Right atrium auricular region (tissue), 2 donors: Measurements from ENCODE around the gene SERGEF. TPM values are rescaled to one million over a fixed set of nuclear protein-coding genes. Genes with fewer than 3 reads are reported as not detected.
A peak's percentile ranks its signal among the peaks of the same experiment; 100 is the strongest.

Source experiments
- DNase-seq: peaks from one replicate; pipeline ENCODE4 v3.0.0-alpha.2; 2019; ENCODE audit warnings: low spot score
- H3K27ac ChIP-seq, 2 donors: fragments of 200-600 bp; sonication (generic); 1 replicate in 1 of 2; 2 replicates in 1 of 2; pipeline ENCODE4 v1.5.1; 2016 to 2019
- H3K27me3 ChIP-seq, 2 donors: fragments of 200-600 bp; sonication (generic); one replicate each; pipeline versions ENCODE4 v1.5.1 to v1.6.0; 2017 to 2019
- H3K36me3 ChIP-seq: fragments of 200-600 bp; sonication (generic); one replicate; pipeline ENCODE4 v1.5.1; 2016
- H3K4me1 ChIP-seq, 2 donors: fragments of 200-600 bp; sonication (generic); one replicate each; pipeline versions ENCODE4 v1.5.1 to v1.6.0; 2017 to 2019
- H3K4me3 ChIP-seq, 2 donors: fragments of 200-600 bp; sonication (generic); 1 replicate in 1 of 2; 2 replicates in 1 of 2; pipeline ENCODE4 v1.5.1; 2017 to 2019; ENCODE audit warnings: mild to moderate bottlenecking in 1 of 2, moderate library complexity in 1 of 2
- H3K9me3 ChIP-seq, 2 donors: fragments of 200-600 bp; sonication (generic); one replicate each; pipeline ENCODE4 v1.5.1; 2019
- total RNA-seq, 2 donors: library from RNA; depleted of rRNA; stranded (reverse); fragments of >200 nt; gene quantifications; one replicate each; pipeline ENCODE4 v1.1.0, GENCODE V29; 2016
- TF ChIP-seq, protein P1 (sequence below), 2 donors: fragments of 200-600 bp; sonication (generic); IDR thresholded peaks; one replicate each; pipeline ENCODE4 v1.5.1; 2019; ENCODE audit warnings: antibody characterized with exemption in 2 of 2

Gene SERGEF
- total RNA-seq, 2 donors from 2014 or later, result 18.1 to 27.6 TPM

GRCh38 chr11:17976651-17977050 is 36.2 kb downstream of the SERGEF start:
- no peaks in the 10 kb centered on the region for H3K27me3 ChIP-seq
- H3K27ac ChIP-seq, result no peak overlapping the region
- TF ChIP-seq, protein P1, sequence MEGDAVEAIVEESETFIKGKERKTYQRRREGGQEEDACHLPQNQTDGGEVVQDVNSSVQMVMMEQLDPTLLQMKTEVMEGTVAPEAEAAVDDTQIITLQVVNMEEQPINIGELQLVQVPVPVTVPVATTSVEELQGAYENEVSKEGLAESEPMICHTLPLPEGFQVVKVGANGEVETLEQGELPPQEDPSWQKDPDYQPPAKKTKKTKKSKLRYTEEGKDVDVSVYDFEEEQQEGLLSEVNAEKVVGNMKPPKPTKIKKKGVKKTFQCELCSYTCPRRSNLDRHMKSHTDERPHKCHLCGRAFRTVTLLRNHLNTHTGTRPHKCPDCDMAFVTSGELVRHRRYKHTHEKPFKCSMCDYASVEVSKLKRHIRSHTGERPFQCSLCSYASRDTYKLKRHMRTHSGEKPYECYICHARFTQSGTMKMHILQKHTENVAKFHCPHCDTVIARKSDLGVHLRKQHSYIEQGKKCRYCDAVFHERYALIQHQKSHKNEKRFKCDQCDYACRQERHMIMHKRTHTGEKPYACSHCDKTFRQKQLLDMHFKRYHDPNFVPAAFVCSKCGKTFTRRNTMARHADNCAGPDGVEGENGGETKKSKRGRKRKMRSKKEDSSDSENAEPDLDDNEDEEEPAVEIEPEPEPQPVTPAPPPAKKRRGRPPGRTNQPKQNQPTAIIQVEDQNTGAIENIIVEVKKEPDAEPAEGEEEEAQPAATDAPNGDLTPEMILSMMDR (IDR thresholded peaks at IDR 0.05), result no peak

GRCh38 chr11:17974246-17974645 is 38.6 kb downstream of the SERGEF start:
- Histone ChIP-seq H3K36me3 (no peaks in the 10 kb centered on the region), H3K9me3 (no peaks in the 10 kb centered on the region), H3K4me1 (peaks cover 0 to 5% of the 10 kb centered on the region in 2 donors), H3K4me3 (no peak overlapping the region), H3K27me3 (no peaks in the 10 kb centered on the region), H3K27ac (no peak overlapping the region)
- no peak for DNase-seq
- TF ChIP-seq, protein P1 (IDR thresholded peaks at IDR 0.05), result no peak

More at GRCh38 chr11:17976651-17977050, 36.2 kb downstream of the SERGEF start:
- Histone ChIP-seq H3K4me1 (peaks cover 0 to 7% of the 10 kb centered on the region in 2 donors), H3K9me3 (no peaks in the 10 kb centered on the region), H3K4me3 (no peak overlapping the region), H3K36me3 (no peaks in the 10 kb centered on the region)
- DNase-seq, result no peak

DNA sequence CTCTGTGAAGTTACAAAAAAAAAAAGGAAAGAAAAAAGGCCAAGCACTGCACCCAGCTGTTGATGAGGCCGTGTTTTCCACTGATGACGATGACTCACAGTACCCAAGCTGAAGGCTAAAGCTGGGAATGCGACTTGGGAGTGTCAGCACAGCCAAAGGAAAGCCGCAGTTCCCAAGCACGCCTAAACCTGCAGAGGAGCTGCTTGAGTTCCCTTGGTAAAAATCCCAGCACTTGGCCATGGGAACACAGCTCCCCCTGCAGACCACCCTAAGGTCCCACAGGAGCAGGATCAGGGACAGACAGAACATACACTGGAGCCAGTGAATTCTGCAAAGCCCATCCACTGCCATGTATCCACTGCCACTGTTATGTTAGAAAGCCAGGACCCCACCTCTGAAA is 39.9 kb downstream of the SERGEF start:
- TF ChIP-seq, protein P1 (IDR thresholded peaks at IDR 0.05), result peak; percentile 33 to 72
- Histone ChIP-seq H3K36me3 (no peaks in the 10 kb centered on the region), H3K27me3 (no peaks in the 10 kb centered on the region), H3K4me3 (no peak overlapping the region), H3K27ac (no peak overlapping the region), H3K4me1 (no peaks in the 10 kb centered on the region), H3K9me3 (no peaks in the 10 kb centered on the region)
- DNase-seq, result no peak

- Histone ChIP-seq H3K4me3 (no peak overlapping the region), H3K4me1 (no peaks in the 10 kb centered on the region), H3K9me3 (no peaks in the 10 kb centered on the region), H3K36me3 (no peaks in the 10 kb centered on the region), H3K27ac (no peak overlapping the region), H3K27me3 (no peaks in the 10 kb centered on the region)
- TF ChIP-seq, protein P1 (IDR thresholded peaks at IDR 0.05), result no peak
- DNase-seq, result no peak
These were observed 44.6 kb downstream of the SERGEF start for GRCh38 chr11:17968206-17968605.

GRCh38 chr11:17967661-17968060 is 45.2 kb downstream of the SERGEF start:
- H3K36me3 ChIP-seq, result no peaks in the 10 kb centered on the region
- H3K27ac ChIP-seq, result no peak overlapping the region
- no peaks in the 10 kb centered on the region for H3K27me3 ChIP-seq
- no peaks in the 10 kb centered on the region for H3K4me1 ChIP-seq
- H3K9me3 ChIP-seq, result no peaks in the 10 kb centered on the region
- no peak for DNase-seq
- H3K4me3 ChIP-seq, result no peak overlapping the region
- TF ChIP-seq, protein P1 (IDR thresholded peaks at IDR 0.05), result no peak

DNA sequence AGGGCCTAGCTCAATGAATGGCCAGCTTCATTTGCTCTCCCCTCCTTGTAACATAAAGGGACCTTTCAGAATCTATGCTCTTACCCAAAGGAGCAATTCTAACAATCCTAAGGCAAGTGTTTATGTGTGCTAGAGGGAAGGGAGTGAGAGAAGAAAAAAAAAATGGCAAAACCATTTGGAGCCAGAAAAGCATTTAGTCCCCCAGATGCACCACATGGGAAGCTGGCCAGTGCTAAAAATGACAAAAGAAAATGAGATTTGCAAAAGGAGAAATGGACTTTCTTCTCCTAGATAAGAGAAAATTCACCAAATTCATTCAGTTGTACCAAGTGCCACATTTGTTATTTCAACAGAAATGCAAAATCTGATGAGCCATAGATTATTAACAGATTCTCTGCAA is 52.8 kb downstream of the SERGEF start:
- TF ChIP-seq, protein P1 (IDR thresholded peaks at IDR 0.05), result no peak
- DNase-seq, result no peak
- Histone ChIP-seq H3K9me3 (no peaks in the 10 kb centered on the region), H3K4me3 (no peak overlapping the region), H3K36me3 (peaks cover 27% of the 10 kb centered on the region), H3K4me1 (no peaks in the 10 kb centered on the region), H3K27ac (no peak overlapping the region), H3K27me3 (no peaks in the 10 kb centered on the region)
